ENCODE results near the gene RRAGC. TPM values are rescaled to one million over a fixed set of nuclear protein-coding genes. Genes with fewer than 3 reads are reported as not detected.

Gene RRAGC
- total RNA-seq, 1 experiment from 2014 or later = 11.4 TPM

- Mint-ChIP-seq H3K27me3 (ENCODE audit: low read depth) (peaks cover 32% of the 10 kb centered on the region), H3K4me3 (peak overlapping the region; percentile 79), H3K9me3 (peaks cover 7% of the 10 kb centered on the region), H3K27ac (no peak overlapping the region), H3K4me1 (peaks cover 24% of the 10 kb centered on the region), H3K36me3 (peaks cover 3% of the 10 kb centered on the region; the same call in 1 of the 2 replicates)
- peak; percentile 83 for DNase-seq (ENCODE audit: low spot score)
- POLR2A ChIA-PET = interaction anchor here (0.6 kb wide), 2 partner anchors 99 to 140 kb away, joined by 4 to 5 read pairs; no protein-coding TSS in a partner anchor
- peak; percentile 82 for ATAC-seq
- CTCF ChIA-PET = interaction anchor here (0.6 to 4.0 kb wide), 39 partner anchors 9 to 1323 kb away, joined by 3 to 42 read pairs (median 4); partner anchors contain the start of gene MTF1
- no peak for TF ChIP-seq JAZF1 (CRISPR knock-in tag; IDR thresholded peaks at IDR 0.05)
- peak; percentile 43; the same call in 1 of the 2 replicates for TF ChIP-seq SP1 (CRISPR knock-in tag; conservative IDR thresholded peaks at IDR 0.05)
- no peak for TF ChIP-seq USF2 (CRISPR knock-in tag; IDR thresholded peaks at IDR 0.05)
- TF ChIP-seq ZNF396 (CRISPR knock-in tag; IDR thresholded peaks at IDR 0.05; ENCODE audit: borderline replicate concordance) = no peak
- TF ChIP-seq ZNF425 (CRISPR knock-in tag; conservative IDR thresholded peaks at IDR 0.05) = no peak
- TF ChIP-seq NR2C2 (CRISPR knock-in tag; IDR thresholded peaks at IDR 0.05) = no peak
- TF ChIP-seq GTF2I (CRISPR knock-in tag; conservative IDR thresholded peaks at IDR 0.05) = no peak
- no peak for TF ChIP-seq KAT7 (CRISPR knock-in tag; IDR thresholded peaks at IDR 0.05; ENCODE audit: borderline replicate concordance)
- 0 out of 2 replicates have a peak, but pooled peaks have one; percentile 75 for TF ChIP-seq ETV6 (CRISPR knock-in tag; IDR thresholded peaks at IDR 0.05)
- TF ChIP-seq NFE2L1 (CRISPR knock-in tag; IDR thresholded peaks at IDR 0.05) = no peak
- TF ChIP-seq RORB (CRISPR knock-in tag; IDR thresholded peaks at IDR 0.05) = no peak
- TF ChIP-seq ZNF219 (CRISPR knock-in tag; IDR thresholded peaks at IDR 0.05; ENCODE audit: borderline replicate concordance) = no peak
- no peak for TF ChIP-seq ZBTB21 (CRISPR knock-in tag; IDR thresholded peaks at IDR 0.05; ENCODE audit: borderline replicate concordance)
- no peak for TF ChIP-seq HMGA2 (CRISPR knock-in tag; IDR thresholded peaks at IDR 0.05)
- TF ChIP-seq CDX4 (CRISPR knock-in tag; IDR thresholded peaks at IDR 0.05; ENCODE audit: borderline replicate concordance) = no peak
- TF ChIP-seq TEAD1 (CRISPR knock-in tag; IDR thresholded peaks at IDR 0.05) = no peak
- TF ChIP-seq ZSCAN18 (CRISPR knock-in tag; IDR thresholded peaks at IDR 0.05) = no peak
- no peak for TF ChIP-seq PRDM15 (CRISPR knock-in tag; IDR thresholded peaks at IDR 0.05)
- no peak for TF ChIP-seq MLX (CRISPR knock-in tag; IDR thresholded peaks at IDR 0.05)
- TF ChIP-seq AR (CRISPR knock-in tag; IDR thresholded peaks at IDR 0.05) = no peak
- no peak for TF ChIP-seq JUN (CRISPR knock-in tag; IDR thresholded peaks at IDR 0.05)
These were observed 41.2 kb downstream of the RRAGC start for GRCh38 chr1:38818175-38818976.
